SU-DHL-6 (cell line): Measurements from ENCODE around the gene FSTL3.

Experiments
- H2AFZ ChIP-seq: fragments of 200-600 bp; sonication (generic); 2 replicates; pipeline ENCODE4 v1.6.1; 2014; ENCODE audit warnings: low read depth, mild to moderate bottlenecking, moderate library complexity, mixed read lengths, antibody characterized with exemption, low read length; ENCODE audit not compliant: severe bottlenecking
- H3F3A ChIP-seq: fragments of 200-600 bp; shearing (Covaris generic); 2 replicates; pipeline ENCODE4 v1.6.0; 2016; ENCODE audit warnings: antibody characterized with exemption, mild to moderate bottlenecking; ENCODE audit not compliant: insufficient read depth
- H3K27ac ChIP-seq: fragments of 200-600 bp; sonication (generic); 2 replicates; pipeline ENCODE4 v1.5.1; 2016; ENCODE audit warnings: low read depth, mild to moderate bottlenecking, low read length, moderate library complexity, mixed read lengths
- H3K27me3 ChIP-seq: fragments of 200-600 bp; sonication (generic), shearing (Covaris generic); 2 replicates; pipeline ENCODE4 v1.6.0; 2014; ENCODE audit warnings: mild to moderate bottlenecking, low read length
- H3K36me3 ChIP-seq: fragments of 200-600 bp; sonication (generic); 2 replicates; pipeline ENCODE4 v1.6.1; 2014; ENCODE audit warnings: mild to moderate bottlenecking, low read length, mixed read lengths
- H3K4me2 ChIP-seq: fragments of 300-600, 200-600 bp; shearing (Covaris generic), sonication (generic); 2 replicates; pipeline ENCODE4 v1.6.0; 2014; ENCODE audit warnings: low read length, low read depth, mild to moderate bottlenecking; ENCODE audit not compliant: poor library complexity, severe bottlenecking
- H3K4me3 ChIP-seq: fragments of 200-600 bp; sonication (generic); 2 replicates; pipeline ENCODE4 v1.5.1; 2014; ENCODE audit warnings: antibody characterized with exemption, low read length, mild to moderate bottlenecking, mixed read lengths; ENCODE audit not compliant: insufficient read depth, poor library complexity, severe bottlenecking
- H3K79me2 ChIP-seq: fragments of 200-600 bp; sonication (generic); 2 replicates; pipeline ENCODE4 v1.6.1; 2014; ENCODE audit warnings: mild to moderate bottlenecking, low read length, moderate library complexity; ENCODE audit not compliant: insufficient read depth
- H3K9ac ChIP-seq: fragments of 200-600 bp; sonication (generic); 2 replicates; pipeline ENCODE4 v1.7.0; 2014; ENCODE audit warnings: mild to moderate bottlenecking, low read length
- H3K9me2 ChIP-seq: fragments of 200-600 bp; sonication (generic); replicated peaks from 2 replicates; pipeline ENCODE4 v1.6.1; 2014; ENCODE audit warnings: low read length; ENCODE audit not compliant: insufficient read depth
- H3K9me3 ChIP-seq: fragments of 200-600 bp; sonication (generic); 2 replicates; pipeline ENCODE4 v1.6.1; 2014; ENCODE audit warnings: low read length, mixed read lengths; ENCODE audit not compliant: insufficient read depth
- H4K20me1 ChIP-seq: fragments of 200-600 bp; sonication (generic); 2 replicates; pipeline ENCODE4 v1.6.1; 2014; ENCODE audit warnings: low read depth, mild to moderate bottlenecking, antibody characterized with exemption, low read length, moderate library complexity, mixed read lengths
- EZH2phosphoT487 ChIP-seq: fragments of 200-600 bp; sonication (generic), shearing (Covaris generic); conservative IDR thresholded peaks from 2 replicates; pipeline ENCODE4 v1.6.1; 2018; ENCODE audit warnings: mild to moderate bottlenecking, antibody characterized with exemption, low read length, moderate library complexity, mixed read lengths
- TF ChIP-seq, protein P1 (sequence below): fragments of 200-600 bp; sonication (generic); IDR thresholded peaks from one replicate; pipeline ENCODE4 v1.5.1; 2017; ENCODE audit warnings: antibody characterized with exemption, mild to moderate bottlenecking, low read length, moderate library complexity; ENCODE audit not compliant: insufficient read depth, poor library complexity, severe bottlenecking

The FSTL3 gene

GRCh38 chr19:629961-630714 is 46.1 kb upstream of the FSTL3 start:
- Histone ChIP-seq H4K20me1 (no peaks in the 10 kb centered on the region), H3K4me3 (no peak overlapping the region), H3F3A (no peaks in the 10 kb centered on the region), H2AFZ (no peak overlapping the region), H3K9me2 (no peaks in the 10 kb centered on the region), H3K27me3 (no peaks in the 10 kb centered on the region), H3K4me2 (no peak overlapping the region), H3K36me3 (peaks cover 2% of the 10 kb centered on the region; the same call in 1 of the 2 replicates), H3K9ac (no peak overlapping the region), H3K79me2 (peaks cover 17% of the 10 kb centered on the region; the same call in 1 of the 2 replicates), H3K9me3 (no peaks in the 10 kb centered on the region), H3K27ac (no peak overlapping the region)
- no peak for TF ChIP-seq EZH2phosphoT487
- TF ChIP-seq, protein P1, sequence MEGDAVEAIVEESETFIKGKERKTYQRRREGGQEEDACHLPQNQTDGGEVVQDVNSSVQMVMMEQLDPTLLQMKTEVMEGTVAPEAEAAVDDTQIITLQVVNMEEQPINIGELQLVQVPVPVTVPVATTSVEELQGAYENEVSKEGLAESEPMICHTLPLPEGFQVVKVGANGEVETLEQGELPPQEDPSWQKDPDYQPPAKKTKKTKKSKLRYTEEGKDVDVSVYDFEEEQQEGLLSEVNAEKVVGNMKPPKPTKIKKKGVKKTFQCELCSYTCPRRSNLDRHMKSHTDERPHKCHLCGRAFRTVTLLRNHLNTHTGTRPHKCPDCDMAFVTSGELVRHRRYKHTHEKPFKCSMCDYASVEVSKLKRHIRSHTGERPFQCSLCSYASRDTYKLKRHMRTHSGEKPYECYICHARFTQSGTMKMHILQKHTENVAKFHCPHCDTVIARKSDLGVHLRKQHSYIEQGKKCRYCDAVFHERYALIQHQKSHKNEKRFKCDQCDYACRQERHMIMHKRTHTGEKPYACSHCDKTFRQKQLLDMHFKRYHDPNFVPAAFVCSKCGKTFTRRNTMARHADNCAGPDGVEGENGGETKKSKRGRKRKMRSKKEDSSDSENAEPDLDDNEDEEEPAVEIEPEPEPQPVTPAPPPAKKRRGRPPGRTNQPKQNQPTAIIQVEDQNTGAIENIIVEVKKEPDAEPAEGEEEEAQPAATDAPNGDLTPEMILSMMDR, result no peak

GRCh38 chr19:632579-633067 is 43.6 kb upstream of the FSTL3 start:
- Histone ChIP-seq H3K9me2 (no peaks in the 10 kb centered on the region), H3K27ac (peak overlapping the region; percentile 52), H3K27me3 (no peaks in the 10 kb centered on the region), H3K4me2 (peak overlapping the region; percentile 92), H3K9me3 (no peaks in the 10 kb centered on the region), H3K9ac (peak overlapping the region; percentile 80), H3K36me3 (peaks cover 2% of the 10 kb centered on the region; the same call in 1 of the 2 replicates), H4K20me1 (no peaks in the 10 kb centered on the region), H3K79me2 (peaks cover 17% of the 10 kb centered on the region; the same call in 1 of the 2 replicates), H3K4me3 (peak overlapping the region; percentile 90), H3F3A (no peaks in the 10 kb centered on the region), H2AFZ (peak overlapping the region; percentile 88)
- TF ChIP-seq, protein P1, result no peak
- TF ChIP-seq EZH2phosphoT487, result no peak

DNA sequence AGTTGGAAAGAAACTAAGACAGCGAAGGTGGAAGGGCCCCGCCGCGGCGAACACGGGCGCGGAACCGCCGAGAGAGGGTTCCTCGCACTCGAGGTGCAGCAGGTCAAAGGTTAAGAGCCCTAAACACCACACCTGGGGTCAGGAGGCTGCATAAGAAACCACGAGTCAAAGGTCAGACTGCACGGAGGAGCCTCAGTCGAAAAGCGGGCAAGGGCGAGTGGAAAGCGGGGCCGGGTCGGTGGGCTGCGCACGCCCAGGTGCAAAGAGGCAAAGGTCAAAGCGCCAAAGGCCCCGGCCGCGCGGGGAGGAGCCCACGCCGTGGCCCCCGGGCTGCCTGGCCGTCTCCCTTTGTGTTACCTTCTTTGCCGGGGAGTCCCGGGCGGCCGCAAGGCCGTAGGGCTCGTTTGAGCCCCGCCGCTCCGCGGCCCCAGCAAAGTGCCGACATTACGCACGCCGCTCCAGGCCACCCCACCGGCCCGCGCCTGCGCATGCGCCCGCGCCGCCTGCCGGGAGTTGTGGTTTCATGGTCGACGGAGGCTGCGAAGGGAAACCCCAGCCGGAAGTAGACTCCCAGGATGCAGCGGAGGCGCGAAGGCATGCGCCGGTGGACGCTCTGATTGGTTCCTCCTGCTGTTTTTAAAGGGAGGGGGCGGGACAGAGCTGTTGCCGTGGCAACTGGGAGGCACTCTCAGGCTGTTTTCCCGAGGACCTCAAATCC is 43.0 kb upstream of the FSTL3 start, which contains the start of gene POLRMT:
Gene POLRMT, minus strand, starts transcription at position 470 of the 718 bp plus-strand sequence. Its CDS starts 25 bp downstream, at position 445.
- Histone ChIP-seq H2AFZ (peak within 1 kb of the TSS; percentile 89), H3K9ac (peak within 1 kb of the TSS; percentile 80), H3K9me3 (no peaks in the 10 kb centered on the region), H3K27me3 (no peaks in the 10 kb centered on the region), H3K4me2 (peak within 1 kb of the TSS; percentile 92), H3K4me3 (peak within 1 kb of the TSS; percentile 90), H3K79me2 (peaks cover 17% of the 10 kb centered on the region; the same call in 1 of the 2 replicates), H3K36me3 (peaks cover 2% of the 10 kb centered on the region; the same call in 1 of the 2 replicates), H4K20me1 (no peaks in the 10 kb centered on the region), H3F3A (no peaks in the 10 kb centered on the region), H3K9me2 (no peaks in the 10 kb centered on the region), H3K27ac (peak within 1 kb of the TSS; percentile 52)
- TF ChIP-seq EZH2phosphoT487, result no peak
- TF ChIP-seq, protein P1, result no peak
